ENCODE measurements around the gene TCF12.

- TF ChIP-seq CTCF (IDR thresholded peaks at IDR 0.05) (no peak), EZH2 (IDR thresholded peaks at IDR 0.05) (no peak)
These were observed 247.5 kb downstream of the TCF12 start for GRCh38 chr15:57165992-57166391.
